ENCODE measurements around the gene PLA2G7. TPM values are rescaled to one million over a fixed set of nuclear protein-coding genes. Genes with fewer than 3 reads are reported as not detected.
"Not testable (repeated sequence)": the region's sequence is repeated elsewhere in the genome, so short reads cannot be mapped to it uniquely, and the experiment has no call there.

The PLA2G7 gene
- total RNA-seq, 1 donor from 2014 or later = not detected

DNA sequence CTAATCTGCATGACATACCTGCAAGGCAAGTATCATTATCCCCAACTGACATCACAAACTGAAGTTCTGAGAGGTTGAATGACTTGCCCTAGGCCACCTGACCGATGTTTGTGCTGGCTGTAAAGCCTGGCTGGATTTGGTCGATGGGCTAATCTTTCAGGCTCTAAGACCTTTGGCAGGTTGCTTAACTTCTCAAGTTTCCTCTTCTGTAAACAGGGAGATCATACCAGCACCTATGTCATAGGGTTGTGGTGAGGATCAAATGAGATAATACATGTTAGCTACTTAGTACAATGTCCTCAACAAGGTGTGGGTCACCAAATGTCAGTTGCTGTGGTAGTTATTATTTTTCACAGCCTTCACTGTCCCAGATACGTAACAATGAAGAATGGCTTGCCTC lies 25.8 kb upstream of the PLA2G7 start:
- no peak for DNase-seq (ENCODE audit: low spot score)

DNA sequence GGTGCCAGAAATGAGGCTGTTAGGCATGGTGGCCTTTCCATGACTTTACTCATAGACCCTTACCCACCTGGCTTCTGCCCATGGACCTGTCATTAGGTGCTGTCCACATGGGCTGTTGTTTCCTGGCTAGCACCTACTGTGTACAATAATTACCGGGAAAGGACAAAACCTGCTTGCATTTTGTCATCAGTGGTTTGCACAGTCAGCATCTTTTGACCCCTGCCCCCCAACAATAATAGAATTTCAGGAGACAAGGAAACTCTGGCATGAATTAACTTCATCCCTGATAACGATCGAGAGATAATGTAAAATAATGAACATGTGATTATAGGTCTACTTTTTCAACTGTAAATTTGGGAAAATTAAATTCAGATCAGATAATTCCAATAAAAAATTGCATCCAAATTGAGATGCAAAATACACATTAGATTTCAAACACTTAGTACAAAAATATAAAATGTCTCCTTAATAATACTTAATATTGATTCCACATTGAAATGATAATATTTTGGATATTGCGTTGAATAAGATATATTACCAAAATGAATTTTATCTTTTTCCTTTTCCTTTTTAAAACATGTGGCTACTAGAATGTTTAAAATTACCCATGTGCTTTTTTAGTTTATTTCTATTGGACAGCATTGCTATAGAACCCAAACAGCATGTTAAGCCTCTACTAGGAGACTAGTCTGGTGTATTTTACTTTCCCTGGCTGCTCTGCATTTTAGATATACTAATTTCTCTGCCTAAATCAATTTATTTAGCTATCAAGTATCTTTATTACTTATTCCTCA lies 24.0 kb upstream of the PLA2G7 start:
- no peak overlapping the region for H3K27ac Mint-ChIP-seq

More for the DNA sequence above, 25.8 kb upstream of the PLA2G7 start:
- Mint-ChIP-seq H3K4me1 (ENCODE audit: low read depth) (no peaks in the 10 kb centered on the region), H3K36me3 (ENCODE audit: low read depth) (no peaks in the 10 kb centered on the region), H3K27ac (no peak overlapping the region), H3K4me3 (no peak overlapping the region), H3K27me3 (ENCODE audit: insufficient read depth) (no peaks in the 10 kb centered on the region), H3K9me3 (no peaks in the 10 kb centered on the region)
- intact Hi-C loops (cut with micrococcal nuclease) = no loop called here

DNA sequence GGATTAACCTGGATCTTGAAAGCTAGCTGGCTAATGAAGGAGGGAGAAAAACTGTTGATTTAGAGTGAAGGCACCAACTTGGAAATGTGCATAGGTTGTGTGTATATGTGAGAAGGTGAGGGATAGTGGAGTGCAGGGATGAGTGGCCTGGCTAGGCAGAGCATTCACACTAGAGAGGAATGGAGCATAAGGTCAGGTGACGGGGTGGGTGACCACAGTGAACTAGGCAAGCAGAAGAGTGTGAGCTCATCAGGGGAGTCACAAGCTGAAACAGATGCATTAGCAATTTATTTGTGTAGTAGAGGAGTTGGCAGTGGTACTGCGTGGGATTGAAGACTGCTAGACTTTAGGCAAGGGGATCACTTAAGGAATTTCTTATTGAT lies 22.0 kb upstream of the PLA2G7 start:
- Mint-ChIP-seq H3K27me3 (ENCODE audit: insufficient read depth) (no peaks in the 10 kb centered on the region), H3K27ac (no peak overlapping the region), H3K36me3 (ENCODE audit: low read depth) (no peaks in the 10 kb centered on the region), H3K4me1 (ENCODE audit: low read depth) (no peaks in the 10 kb centered on the region), H3K4me3 (no peak overlapping the region), H3K9me3 (no peaks in the 10 kb centered on the region)
- no peak for DNase-seq (ENCODE audit: low spot score)
- intact Hi-C loops (cut with micrococcal nuclease) = no loop called here

More for the DNA sequence above, 24.0 kb upstream of the PLA2G7 start:
- no peaks in the 10 kb centered on the region for H3K27me3 Mint-ChIP-seq (ENCODE audit: insufficient read depth)
- no peak for DNase-seq (ENCODE audit: low spot score)
- H3K36me3 Mint-ChIP-seq (ENCODE audit: low read depth) = no peaks in the 10 kb centered on the region
- no peaks in the 10 kb centered on the region for H3K9me3 Mint-ChIP-seq
- intact Hi-C loops (cut with micrococcal nuclease) = no loop called here
- H3K4me3 Mint-ChIP-seq = no peak overlapping the region
- no peaks in the 10 kb centered on the region for H3K4me1 Mint-ChIP-seq (ENCODE audit: low read depth)

DNA sequence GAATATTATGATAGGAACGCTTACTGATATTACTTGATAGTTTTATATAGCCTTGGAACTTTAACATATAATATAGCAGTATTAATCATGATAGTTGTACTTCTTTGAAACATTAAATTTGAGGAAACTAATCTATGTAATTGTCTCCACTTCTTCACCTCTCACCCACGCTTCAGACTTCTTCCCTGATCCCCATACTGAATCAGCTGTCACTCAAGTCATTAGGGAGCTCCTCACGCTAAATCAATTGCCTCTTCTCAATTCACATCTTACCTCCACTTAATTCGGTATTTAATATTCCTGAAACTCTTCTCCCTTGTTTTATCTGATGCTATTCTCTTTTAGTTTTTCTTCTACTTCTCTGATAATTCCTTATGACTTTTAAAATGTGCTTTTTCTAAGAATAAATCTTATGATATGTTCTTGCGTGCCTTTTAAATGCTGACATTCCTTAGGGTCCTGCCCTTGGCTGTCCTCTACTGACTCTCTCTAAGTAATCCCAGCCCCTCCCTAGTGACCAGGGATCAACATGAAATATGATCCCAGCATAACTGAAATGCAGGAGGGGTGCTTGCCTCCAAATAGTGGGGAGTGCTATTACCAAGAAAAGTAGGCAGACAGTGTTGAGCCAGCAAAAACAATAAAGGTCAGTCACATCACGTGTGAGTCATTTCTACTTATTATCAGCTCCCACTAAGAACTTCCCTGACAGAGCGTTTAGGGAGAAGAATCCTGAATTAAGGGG lies 21.5 kb upstream of the PLA2G7 start:
- Mint-ChIP-seq H3K4me1 (ENCODE audit: low read depth) (no peaks in the 10 kb centered on the region), H3K9me3 (no peaks in the 10 kb centered on the region), H3K36me3 (ENCODE audit: low read depth) (no peaks in the 10 kb centered on the region), H3K27me3 (ENCODE audit: insufficient read depth) (no peaks in the 10 kb centered on the region), H3K27ac (no peak overlapping the region), H3K4me3 (no peak overlapping the region)
- intact Hi-C loops (cut with micrococcal nuclease) = no loop called here
- no peak for DNase-seq (ENCODE audit: low spot score)

DNA sequence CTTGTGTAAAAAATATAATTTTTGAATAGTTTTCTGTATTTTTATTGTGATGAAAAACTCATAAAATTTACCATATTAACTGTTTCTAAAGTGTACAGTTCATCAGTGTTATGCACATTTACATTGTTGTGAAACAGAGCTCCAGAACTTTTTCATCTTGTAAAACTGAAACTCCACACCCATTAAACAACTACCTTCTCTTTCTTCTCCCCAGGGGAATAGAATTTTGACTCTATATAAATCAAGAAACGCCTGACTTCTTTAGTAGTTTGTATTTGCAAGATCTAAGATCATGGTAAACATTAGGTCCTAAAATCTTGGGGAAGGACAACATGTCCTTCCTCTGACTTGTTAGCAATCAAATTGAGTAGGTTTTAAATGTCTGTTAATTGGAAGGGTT lies 20.7 kb upstream of the PLA2G7 start:
- DNase-seq (ENCODE audit: low spot score) = no peak
- intact Hi-C loops (cut with micrococcal nuclease) = no loop called here
- Mint-ChIP-seq H3K27ac (no peak overlapping the region), H3K36me3 (ENCODE audit: low read depth) (no peaks in the 10 kb centered on the region), H3K4me3 (no peak overlapping the region), H3K9me3 (no peaks in the 10 kb centered on the region), H3K27me3 (ENCODE audit: insufficient read depth) (no peaks in the 10 kb centered on the region), H3K4me1 (ENCODE audit: low read depth) (no peaks in the 10 kb centered on the region)

DNA sequence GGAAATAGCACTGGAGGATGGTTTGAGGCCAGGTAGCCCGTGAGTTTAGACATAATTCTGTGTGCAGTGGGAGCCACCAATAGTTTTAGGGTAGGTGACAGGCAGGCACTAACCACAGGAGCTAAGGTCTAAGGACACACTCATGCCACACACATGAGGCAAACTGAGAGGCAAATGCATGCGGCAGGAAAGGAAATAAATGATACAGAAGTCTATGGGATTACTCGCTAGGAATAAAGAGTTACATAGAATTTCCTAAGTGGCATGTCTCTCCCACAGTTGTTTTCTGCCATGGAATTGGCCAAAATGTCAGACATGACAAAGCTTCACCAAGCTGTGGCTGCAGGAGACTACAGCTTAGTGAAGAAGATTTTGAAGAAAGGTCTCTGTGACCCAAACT lies 16.5 kb upstream of the PLA2G7 start:
- Mint-ChIP-seq H3K4me3 (no peak overlapping the region), H3K36me3 (ENCODE audit: low read depth) (no peaks in the 10 kb centered on the region), H3K27me3 (ENCODE audit: insufficient read depth) (peaks cover 2% of the 10 kb centered on the region), H3K27ac (no peak overlapping the region), H3K9me3 (no peaks in the 10 kb centered on the region), H3K4me1 (ENCODE audit: low read depth) (no peaks in the 10 kb centered on the region)
- DNase-seq (ENCODE audit: low spot score) = no peak
- intact Hi-C loops (cut with micrococcal nuclease) = no loop called here

DNA sequence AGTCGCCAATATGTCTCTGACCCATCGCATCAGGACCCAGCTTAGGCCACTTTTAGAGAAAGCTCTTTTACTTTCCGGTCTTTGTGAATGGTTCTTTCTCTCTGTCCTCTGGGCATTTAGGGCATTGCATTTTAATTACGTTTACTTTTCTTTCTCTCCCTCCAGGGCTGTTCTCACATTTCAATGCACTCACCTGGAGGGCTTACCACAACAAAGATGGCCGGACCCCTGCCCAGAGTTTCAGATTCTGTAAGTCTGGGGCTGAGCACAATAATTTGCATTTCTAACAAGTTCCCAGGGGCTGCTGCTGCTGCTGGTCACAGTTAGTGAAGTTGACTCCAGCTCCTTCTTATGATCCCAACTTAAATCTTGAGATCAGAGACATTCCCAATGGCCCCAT lies 14.6 kb upstream of the PLA2G7 start:
- Mint-ChIP-seq H3K4me1 (ENCODE audit: low read depth) (no peaks in the 10 kb centered on the region), H3K4me3 (no peak overlapping the region), H3K27ac (no peak overlapping the region), H3K36me3 (ENCODE audit: low read depth) (no peaks in the 10 kb centered on the region), H3K27me3 (ENCODE audit: insufficient read depth) (peaks cover 2% of the 10 kb centered on the region), H3K9me3 (no peaks in the 10 kb centered on the region)
- intact Hi-C loops (cut with micrococcal nuclease) = no loop called here
- DNase-seq (ENCODE audit: low spot score) = no peak

DNA sequence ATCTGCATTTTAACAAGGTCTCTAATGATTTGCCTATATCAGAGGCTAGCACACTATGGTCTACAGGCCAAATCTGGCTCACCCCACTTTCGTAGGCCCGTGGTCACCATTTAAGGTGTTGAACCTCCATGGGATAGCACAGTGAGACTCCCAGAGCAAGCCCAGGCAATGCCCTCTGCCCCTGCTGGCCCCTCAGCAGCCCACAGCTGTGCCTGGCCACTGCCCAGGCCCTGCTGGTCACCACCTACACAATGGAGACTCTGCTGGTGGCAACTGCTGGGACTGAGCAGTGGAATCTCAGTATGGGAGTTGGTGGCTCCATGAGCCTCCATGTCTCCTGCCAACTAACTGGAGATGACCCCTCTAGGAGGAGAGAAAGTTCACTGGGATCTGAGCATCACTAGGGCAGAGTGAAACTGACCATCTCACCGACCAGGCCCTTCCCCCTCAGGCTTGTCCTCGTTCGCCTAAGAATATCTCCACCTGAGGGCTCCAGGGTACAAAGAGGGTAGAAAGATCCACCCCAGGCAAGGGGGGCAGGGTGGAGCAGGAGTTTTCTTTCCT lies 13.8 kb upstream of the PLA2G7 start:
- H3K27me3 Mint-ChIP-seq (ENCODE audit: insufficient read depth) = peaks cover 2% of the 10 kb centered on the region
- DNase-seq (ENCODE audit: low spot score) = no peak
- H3K4me1 Mint-ChIP-seq (ENCODE audit: low read depth) = no peaks in the 10 kb centered on the region
- no peaks in the 10 kb centered on the region for H3K9me3 Mint-ChIP-seq
- H3K4me3 Mint-ChIP-seq = no peak overlapping the region
- H3K36me3 Mint-ChIP-seq (ENCODE audit: low read depth) = no peaks in the 10 kb centered on the region
- no peak overlapping the region for H3K27ac Mint-ChIP-seq
- intact Hi-C loops (cut with micrococcal nuclease) = no loop called here

DNA sequence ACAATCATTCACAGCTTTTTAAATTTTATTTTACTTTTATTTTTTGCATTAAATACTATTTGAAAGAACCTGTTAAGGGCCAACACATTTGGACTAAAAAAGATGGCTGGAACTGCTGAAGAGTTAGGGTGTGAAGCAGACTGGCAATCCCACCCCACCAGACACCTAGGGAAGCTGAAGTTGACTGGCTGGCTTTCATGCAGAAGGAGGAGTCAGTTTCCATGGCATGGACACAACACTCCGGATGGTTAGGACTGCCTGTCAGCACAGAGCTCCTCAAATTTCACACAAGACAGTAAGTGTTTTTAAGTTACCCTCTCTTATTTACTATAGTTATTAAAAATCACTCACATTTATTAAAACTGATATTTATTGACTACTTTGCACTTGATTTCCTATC lies 11.5 kb upstream of the PLA2G7 start, which contains the start of gene ANKRD66:
Gene ANKRD66, plus strand, starts transcription at position 238 of the 400 bp plus-strand sequence. CDS start 5,016 bp downstream, outside the sequence.
- Mint-ChIP-seq H3K4me1 (ENCODE audit: low read depth) (no peaks in the 10 kb centered on the region), H3K36me3 (ENCODE audit: low read depth) (no peaks in the 10 kb centered on the region), H3K4me3 (no peak within 1 kb of the TSS), H3K9me3 (no peaks in the 10 kb centered on the region), H3K27me3 (ENCODE audit: insufficient read depth) (peaks cover 2% of the 10 kb centered on the region), H3K27ac (no peak within 1 kb of the TSS)
- no peak for DNase-seq (ENCODE audit: low spot score)
- intact Hi-C loops (cut with micrococcal nuclease) = no loop called here

DNA sequence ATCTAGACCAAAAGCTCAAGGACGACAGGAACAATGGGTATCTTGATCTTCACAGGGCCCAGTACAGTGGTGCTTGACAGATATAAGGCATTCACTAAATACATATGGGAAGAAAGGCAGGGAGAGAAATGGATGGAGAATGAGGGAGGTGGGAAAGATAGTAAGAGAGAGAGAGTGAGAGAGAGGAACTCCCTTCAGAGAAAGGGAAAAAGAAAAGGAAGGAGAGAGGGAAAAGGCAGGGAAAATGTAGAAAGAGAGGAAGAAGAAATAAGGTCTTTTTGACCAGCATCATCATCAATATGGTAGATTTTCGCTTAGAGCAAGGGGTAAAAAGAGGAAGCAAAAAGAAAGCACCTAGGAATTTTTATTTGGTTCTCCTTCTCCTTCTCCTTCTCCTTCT lies 10.8 kb upstream of the PLA2G7 start:
- H3K4me1 Mint-ChIP-seq (ENCODE audit: low read depth) = no peaks in the 10 kb centered on the region
- intact Hi-C loops (cut with micrococcal nuclease) = no loop called here
- H3K36me3 Mint-ChIP-seq (ENCODE audit: low read depth) = no peaks in the 10 kb centered on the region
- no peaks in the 10 kb centered on the region for H3K9me3 Mint-ChIP-seq
- H3K27ac Mint-ChIP-seq = no peak overlapping the region
- H3K4me3 Mint-ChIP-seq = no peak overlapping the region
- no peak for DNase-seq (ENCODE audit: low spot score)
- H3K27me3 Mint-ChIP-seq (ENCODE audit: insufficient read depth) = peaks cover 2% of the 10 kb centered on the region

DNA sequence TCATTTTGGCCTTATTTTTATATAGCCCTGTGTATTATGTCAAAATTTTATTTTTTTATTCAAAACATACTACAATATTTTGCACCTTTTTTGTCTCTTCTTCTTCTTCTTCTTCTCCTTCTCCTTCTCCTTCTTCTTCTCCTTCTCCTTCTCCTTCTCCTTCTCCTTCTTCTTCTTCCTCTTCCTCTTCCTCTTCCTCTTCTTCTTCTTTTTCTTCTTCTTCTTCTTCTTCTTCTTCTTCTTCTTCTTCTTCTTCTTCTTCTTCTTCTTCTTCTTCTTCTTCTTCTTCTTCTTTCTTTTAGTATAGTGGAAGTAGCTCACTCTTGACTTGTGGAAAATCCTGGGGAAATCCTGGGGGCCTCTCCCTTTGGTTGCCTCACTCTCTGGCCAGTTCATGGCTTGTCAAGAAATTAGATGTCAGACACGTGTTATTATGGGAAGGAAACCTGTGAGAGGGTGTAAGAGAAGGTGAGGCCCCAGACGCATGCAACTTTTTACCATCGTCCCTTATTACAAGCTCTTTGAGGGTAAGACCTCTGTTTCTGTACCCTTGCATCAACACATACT lies 9.1 kb upstream of the PLA2G7 start:
- H3K27me3 Mint-ChIP-seq (ENCODE audit: insufficient read depth); intact Hi-C loops (cut with micrococcal nuclease); H3K4me1 Mint-ChIP-seq (ENCODE audit: low read depth); H3K27ac Mint-ChIP-seq; H3K36me3 Mint-ChIP-seq (ENCODE audit: low read depth); H3K4me3 Mint-ChIP-seq; H3K9me3 Mint-ChIP-seq; DNase-seq (ENCODE audit: low spot score): not testable (repeated sequence)

DNA sequence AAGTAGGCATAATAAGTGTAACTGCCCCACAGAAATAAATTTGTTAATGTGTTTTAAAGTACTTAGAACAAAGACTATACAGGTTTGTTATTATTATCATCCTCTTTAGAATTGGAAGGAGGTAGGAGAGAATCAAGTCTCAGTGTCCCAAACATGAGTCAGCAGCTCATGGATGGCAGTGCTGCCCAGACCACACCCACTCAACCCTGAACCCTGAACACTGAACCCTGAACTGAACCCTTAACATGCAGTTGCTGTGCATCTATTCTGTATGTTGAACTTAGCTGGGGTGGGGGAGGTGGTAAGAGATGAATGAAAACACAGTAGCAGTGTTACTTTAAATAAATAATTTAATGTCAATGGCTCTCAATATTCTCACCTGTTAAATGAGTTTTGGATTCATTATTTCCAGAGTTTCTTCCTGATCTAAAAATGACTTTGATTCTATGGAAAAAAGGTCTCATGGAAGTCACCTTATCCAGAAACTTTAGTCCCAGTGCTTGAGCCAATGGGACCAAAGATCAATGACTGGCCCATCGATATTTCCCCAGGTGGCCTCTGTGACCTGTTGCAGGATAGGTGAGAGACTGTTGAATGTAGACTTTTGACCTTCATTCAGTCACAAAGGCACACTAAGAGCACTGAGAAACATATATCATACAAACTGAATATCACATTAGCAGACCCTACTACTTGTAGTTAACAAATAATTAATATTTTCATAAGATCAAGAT lies 8.4 kb upstream of the PLA2G7 start:
- Mint-ChIP-seq H3K27me3 (ENCODE audit: insufficient read depth) (no peaks in the 10 kb centered on the region), H3K9me3 (no peaks in the 10 kb centered on the region), H3K27ac (no peak overlapping the region), H3K36me3 (ENCODE audit: low read depth) (no peaks in the 10 kb centered on the region), H3K4me3 (no peak overlapping the region), H3K4me1 (ENCODE audit: low read depth) (no peaks in the 10 kb centered on the region)
- no peak for DNase-seq (ENCODE audit: low spot score)
- intact Hi-C loops (cut with micrococcal nuclease) = no loop called here
